Smooth muscle cell of the brain vasculature (primary cell): Measurements from ENCODE around the gene GSG1.
"Not testable (repeated sequence)": the region's sequence is repeated elsewhere in the genome, so short reads cannot be mapped to it uniquely, and the experiment has no call there.

Experiments used
- DNase-seq: peaks from one replicate; pipeline ENCODE4 v3.0.0-alpha.2; 2012; ENCODE audit warnings: low read depth, low spot score

The GSG1 gene

DNA sequence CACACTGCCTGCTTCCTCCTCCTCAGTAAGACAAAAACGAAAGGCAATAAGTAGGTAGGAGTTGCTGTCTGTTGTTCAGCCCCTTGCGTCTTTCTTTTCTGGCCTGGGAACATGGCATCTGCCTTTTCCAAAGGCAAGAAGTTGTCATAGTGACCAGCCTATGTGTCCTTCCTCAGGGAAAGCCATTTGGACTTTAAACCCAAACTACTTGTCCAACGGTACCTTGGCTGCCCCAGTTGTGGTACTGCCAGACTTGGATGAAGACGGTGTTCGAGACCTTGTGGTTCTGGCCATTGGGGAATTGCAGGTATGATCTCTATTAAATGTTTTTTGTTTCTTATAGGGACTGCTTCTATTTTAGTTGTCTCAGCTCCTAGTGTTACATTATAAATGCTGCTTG lies 40.8 kb downstream of the GSG1 start:
- no peak for DNase-seq

DNA sequence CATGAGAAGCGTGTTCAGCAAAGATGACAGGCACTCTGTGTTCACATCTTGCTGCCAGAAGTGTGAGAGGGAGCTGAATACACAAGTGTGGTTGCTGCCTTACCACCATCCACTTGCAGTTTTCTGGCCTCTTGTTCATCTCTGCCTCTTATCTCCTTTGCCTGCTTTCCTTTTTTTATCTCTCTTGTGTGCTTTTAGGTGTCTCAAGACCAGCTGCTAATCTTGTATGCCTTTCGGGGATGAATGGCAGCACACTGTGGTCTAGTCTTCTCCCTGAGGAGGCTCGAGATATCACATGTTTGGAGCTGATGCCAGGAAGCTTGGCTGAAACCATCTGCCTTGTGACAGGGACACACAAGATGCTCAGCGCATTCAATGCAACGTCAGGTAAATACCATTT lies 42.1 kb downstream of the GSG1 start:
- DNase-seq = no peak

DNA sequence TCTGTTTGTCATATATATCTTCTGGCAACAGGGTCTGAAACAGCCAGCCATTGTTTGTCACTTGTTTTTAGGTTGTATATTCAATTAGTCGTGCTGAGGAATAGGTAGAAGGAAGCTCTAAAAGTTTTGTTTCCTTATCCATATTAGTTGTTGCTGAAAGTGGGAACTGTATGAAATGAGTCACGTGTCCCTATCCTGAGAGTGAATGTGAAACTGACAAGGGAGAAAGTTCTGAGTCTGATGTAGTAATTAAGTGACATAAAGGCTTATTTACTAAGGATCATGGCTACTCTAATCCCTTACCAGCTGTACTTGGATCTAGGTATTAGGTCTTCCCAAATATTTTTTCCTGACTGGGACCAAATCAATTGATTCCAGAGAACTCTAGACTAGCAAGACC lies 42.9 kb downstream of the GSG1 start:
- no peak for DNase-seq

DNA sequence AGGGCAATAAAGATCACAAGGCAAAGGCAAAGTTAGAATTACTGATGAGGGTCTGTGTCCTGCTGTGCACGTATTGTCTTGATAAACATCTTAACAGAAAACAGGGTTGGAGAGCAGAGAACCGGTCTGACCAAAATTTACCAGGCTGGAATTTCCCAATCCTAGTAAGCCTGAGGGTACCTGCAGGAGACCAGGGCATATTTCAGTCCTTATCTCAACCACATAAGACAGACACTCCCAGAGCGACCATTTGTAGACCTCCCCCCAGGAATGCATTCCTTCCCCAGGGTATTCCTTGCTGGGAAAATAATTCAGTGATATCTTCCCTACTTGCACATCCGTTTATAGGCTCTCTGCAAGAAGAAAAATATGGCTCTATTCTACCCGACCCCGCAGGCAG lies 49.9 kb downstream of the GSG1 start:
- DNase-seq = not testable (repeated sequence)

DNA sequence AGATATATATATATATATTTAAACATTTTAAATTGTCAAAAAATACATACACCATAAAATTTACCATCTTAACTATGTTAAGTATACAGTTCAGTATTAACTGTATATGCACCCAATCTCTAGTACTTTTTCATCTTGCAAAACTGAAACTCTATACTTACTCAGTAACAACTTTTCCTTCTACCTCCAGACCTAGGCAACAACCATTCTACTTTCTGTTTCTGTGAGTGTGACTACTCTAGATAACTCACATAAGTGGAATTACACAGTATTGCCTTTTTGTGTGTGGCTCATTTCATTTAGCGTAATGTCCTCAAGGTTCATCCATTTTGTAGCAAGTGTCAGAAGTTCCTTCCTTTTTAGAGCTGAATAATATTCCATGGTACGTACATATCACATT lies 51.0 kb downstream of the GSG1 start:
- no peak for DNase-seq

DNA sequence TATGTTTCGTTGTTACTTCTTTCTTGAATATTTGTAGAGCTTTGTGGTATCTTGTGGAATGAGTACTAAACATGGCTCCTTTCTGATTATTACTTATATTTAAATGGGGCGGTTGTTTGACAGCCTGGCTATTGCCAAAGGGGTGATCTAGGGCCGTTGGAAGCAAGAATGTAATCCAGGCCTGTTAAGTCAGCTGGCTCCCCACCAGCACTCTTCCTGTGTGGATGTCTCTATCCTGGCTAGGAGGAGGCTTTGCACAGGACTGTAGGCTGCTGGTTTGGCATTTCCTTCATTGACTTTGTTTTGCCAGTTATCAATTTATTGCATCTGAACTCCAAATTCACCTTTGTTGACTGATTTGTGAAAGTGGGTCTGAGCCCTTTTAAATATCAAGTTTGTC lies 53.7 kb downstream of the GSG1 start:
- DNase-seq = no peak

DNA sequence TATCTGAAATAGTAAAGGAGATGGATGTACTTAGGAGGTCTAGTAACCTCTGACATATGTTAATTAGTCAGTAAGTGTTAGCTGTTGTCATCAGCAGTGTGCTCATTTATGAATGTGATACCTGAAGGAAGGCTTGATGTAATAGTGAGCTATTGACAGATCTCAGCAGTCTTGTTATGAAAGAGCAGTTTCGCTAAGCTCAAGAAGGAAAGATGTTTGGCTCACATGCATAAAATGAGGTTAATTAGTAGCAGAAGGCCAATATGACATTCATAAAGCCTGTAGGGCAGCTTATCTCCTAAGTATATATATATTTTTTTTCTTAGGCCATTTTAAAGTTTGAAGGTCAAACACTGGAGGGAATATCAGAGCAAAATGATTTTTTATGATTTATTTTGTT lies 56.5 kb downstream of the GSG1 start:
- DNase-seq = no peak

DNA sequence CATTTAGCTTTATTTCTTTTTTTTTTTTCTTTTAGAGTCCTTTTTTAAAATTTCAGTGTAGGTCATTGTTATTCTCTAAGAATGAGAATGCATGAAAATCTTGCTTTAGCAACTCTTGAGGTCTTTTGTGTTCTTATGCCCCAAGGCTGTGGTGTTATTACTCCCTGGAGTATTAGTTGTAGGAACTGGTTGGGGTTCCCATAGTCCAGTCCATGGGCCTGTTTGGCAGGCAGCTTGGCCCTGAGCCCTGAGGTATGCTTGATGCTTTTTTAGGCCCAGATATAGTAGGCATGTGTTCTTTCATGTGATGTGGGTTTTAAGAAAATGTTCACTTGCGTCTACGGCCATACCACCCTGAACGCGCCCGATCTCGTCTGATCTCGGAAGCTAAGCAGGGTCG lies 57.7 kb downstream of the GSG1 start:
- DNase-seq = no peak

DNA sequence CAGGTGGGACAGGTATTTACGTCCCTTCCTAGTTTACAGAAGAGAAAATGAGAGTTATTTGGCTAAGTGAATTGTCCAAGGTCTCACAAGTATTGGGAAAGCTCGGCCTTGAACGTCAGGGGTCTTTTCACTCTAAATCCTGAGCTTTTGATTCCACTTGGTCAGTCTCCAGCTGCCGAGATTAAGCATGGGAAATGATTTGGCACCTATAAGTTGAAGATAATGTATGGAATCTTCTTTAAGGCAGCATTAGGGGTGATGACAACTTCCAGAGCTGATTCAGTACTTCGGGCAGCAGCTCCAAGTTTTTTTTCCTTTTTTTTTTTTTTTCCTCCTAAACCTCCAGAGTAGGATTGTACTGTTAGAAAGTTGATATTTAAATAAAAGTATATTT lies 58.6 kb downstream of the GSG1 start:
- no peak for DNase-seq

DNA sequence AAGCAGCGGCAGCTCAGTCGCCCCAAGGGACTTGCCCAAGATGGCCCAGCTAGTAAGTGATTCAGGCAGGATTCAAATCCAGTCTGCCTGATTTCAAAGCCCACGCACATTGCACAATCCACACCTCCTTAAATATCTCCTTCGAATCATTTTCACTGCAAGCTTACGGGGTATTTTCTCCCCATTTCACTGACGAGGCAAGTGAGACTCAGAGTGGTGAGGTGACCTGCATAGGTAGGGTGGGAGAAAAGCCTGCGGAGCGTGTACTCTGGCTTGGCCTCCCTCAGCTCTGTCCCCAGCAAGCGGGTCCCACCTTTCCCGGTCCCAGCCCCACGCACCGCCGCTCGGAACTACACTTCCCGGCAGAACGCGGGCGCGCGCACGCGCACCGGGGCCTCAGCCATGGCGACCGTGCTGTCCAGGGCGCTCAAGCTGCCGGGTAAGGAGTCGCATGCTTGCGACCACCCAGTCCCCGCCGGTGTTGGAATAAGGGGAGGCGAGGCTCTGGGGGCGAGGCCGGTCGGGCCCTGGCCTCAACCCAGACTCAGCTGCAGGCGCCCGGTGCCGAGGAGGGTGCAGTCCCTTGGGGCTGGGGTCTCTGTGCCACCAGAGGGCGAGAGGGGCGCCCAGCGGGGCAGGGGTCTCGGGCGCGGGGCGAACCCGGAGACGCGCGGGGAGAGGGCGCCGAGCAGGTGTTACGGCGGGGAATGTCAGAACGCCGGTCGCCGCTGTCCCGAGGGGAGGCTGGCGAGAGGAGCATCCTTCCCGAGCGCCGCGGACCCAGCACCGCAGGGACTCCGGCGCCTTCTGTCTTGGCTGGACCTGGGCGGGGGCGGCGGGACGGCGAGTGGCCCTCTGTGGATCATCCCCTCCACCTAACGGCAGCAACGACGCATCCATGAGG lies 59.2 kb downstream of the GSG1 start, which contains the start of gene FAM234B:
Gene FAM234B, plus strand, starts transcription at position 380 of the 904 bp plus-strand sequence. Its CDS starts 23 bp downstream, at position 403.
- DNase-seq = no peak

DNA sequence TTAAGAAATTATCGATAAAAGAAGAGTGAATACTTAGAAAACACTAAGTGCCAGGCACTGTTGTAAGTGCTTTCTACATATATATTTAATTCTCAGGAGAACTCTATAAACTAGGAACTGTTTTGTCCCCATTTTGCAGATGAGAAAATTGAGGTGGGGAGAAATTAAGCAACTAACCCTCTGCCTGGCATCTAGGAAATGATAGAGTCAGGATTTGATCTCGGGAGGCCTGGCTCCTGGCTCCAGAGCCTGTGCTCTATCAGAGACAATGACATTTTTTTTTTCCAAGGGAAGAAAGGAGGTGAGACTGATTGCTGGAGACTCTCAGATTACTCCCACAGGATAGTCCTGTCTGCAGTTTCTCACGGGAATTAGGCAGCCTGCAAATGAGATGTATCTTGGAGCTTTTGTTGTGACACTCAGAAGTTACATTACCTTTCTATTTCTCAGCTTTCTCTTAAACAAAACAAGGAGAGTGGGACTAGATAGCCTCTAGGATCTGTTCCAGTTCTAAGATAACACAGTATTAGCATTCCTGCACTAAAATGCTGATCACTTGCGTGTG lies 60.7 kb downstream of the GSG1 start:
- no peak for DNase-seq

DNA sequence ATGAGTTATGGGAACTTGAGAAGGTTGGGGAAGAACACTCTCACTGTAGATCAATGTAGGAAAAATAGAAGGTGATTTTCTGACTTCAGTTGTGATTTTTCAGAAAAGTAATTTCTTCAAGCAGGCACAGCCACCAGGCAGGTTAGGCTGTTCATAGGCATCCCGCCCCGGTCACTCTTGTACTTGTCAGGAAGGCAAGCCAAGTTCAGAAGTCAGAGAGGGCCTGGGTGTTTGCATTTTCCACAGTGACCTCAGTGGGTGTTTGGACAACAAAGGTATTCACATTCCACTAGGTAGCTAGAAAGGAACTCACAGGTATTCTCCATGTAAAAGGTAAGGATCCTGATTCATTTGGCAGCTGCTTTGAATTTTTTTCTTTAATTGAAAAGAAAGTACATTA lies 62.2 kb downstream of the GSG1 start:
- no peak for DNase-seq

DNA sequence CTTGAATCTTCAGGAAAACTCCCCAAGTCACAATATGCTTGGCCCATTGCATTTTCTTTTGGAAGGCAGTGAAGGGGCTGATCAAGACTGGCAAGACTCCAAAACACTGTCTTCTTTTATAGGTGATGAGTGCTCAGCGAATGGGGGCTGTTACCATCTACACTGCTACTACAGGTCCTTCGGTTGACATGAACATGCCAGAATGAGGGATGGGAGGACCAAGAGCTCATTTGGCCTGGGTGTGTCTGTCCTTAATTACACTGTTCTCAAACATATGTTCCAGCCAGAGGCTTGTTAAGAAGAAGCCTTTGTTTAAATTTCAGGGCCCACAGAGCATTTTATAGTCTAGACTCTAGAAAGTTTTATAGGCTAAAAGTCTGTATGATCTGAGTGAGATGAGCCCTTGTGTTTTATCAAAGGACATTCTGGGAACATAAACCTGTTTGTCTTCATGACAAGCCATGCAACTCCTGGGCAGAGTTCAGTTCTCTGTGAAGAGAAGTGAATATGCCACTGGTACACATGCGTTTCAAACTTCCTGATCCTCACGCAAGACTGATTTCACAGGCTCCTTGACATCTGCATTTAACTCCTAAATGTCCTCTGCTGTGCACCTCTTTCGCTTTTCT lies 64.0 kb downstream of the GSG1 start:
- DNase-seq = no peak

DNA sequence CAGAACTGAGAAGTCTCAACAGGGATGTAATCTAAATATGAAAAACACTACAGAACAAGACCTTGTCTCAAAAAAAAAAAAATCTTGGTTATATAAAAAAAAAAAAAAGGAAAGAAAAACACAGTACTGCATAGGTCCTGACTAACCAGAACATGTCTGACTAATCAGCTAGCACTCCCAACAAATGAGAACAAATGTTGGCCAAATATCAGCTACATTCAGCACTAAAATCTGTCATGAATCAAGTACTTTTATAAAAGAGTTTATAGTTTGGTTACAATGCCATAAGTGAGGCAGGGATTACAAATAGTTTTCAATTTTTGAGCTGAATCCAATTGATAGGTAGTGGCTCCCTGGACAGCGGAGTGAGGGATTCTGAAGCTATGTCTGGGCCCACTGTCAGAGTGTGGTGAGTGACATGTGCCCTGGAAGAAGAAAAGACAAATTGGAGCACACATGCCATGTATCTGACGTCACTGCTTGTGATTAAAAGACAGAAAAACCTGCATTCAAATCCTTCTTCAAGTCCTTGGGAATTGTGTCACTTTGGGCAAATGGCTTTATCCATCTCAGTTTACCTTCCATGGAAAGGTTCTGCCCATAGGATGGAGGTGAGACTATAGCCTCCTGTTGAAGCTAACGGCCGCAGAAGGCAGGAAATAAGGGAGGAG lies 64.8 kb downstream of the GSG1 start:
- DNase-seq = no peak

DNA sequence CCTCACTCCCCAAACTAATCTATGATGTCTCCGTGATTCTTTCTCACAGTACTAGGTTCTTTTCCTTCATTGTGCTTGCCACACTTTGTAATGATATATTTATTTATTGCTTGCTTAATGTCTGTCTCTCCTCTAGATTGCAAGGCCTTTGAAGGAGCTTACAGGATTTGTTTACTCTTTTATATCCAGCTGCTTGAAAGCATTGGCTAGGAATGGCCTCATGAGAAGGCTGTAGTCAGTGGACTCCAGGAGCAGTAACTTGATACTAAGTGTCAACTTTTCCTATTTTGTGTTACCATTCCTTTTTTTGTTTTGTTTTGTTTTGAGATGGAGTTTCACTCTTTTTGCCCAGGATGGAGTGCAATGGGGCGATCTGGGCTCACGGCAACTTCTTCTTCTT lies 66.6 kb downstream of the GSG1 start:
- DNase-seq = no peak

DNA sequence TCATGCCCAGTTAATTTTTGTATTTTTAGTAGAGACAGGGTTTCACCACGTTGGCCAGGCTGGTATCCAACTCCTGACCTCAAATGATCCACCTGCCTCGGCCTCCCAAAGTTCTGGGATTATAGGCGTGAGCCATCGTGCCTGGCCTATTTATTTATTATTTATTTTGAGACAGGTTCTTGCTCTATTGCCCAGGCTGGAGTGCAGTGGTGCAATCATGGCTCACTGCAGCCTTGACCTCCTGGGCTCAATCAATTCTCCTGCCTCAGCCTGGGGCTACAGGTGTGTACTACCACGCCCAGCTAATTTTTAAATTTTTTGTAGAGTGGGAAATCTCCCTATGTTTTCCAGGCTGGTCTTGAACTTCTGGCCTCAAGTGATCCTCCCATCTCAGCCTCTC lies 68.1 kb downstream of the GSG1 start:
- not testable (repeated sequence) for DNase-seq
